ENCODE results near the gene NKX6-2.

NKX6-2 gene

DNA sequence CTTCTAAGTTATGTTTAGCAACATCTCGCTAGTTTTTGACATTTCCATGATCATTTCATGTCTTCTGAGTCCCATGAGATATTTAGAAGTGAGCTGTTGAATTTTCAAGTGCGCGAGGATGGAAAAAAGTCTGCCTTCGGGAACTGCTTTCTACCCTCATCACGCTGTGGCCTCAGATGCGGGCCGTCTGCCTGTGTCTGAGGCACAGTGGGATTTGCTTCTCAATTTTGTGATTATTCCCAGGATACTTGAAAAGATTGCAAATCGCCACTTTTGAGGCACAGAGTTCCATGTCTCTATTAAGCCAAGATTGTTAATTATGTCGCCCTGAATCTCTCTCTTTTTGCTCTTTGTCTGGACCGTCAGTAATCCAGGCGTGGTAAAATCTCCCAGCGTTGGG is 30.8 kb upstream of the NKX6-2 start:
- no peak overlapping the region for H3K4me2 ChIP-seq (ENCODE audit: insufficient read depth, low read length)
- no peaks in the 10 kb centered on the region for H3K9me3 ChIP-seq (ENCODE audit: insufficient read depth, low read length, severe bottlenecking)
- H3K4me3 ChIP-seq (ENCODE audit: low read depth in 1 of 2, low read length in 2 of 2), result no peak overlapping the region
- H3K79me2 ChIP-seq (ENCODE audit: insufficient read depth, low read length), result no peaks in the 10 kb centered on the region
- TF ChIP-seq, protein P1, sequence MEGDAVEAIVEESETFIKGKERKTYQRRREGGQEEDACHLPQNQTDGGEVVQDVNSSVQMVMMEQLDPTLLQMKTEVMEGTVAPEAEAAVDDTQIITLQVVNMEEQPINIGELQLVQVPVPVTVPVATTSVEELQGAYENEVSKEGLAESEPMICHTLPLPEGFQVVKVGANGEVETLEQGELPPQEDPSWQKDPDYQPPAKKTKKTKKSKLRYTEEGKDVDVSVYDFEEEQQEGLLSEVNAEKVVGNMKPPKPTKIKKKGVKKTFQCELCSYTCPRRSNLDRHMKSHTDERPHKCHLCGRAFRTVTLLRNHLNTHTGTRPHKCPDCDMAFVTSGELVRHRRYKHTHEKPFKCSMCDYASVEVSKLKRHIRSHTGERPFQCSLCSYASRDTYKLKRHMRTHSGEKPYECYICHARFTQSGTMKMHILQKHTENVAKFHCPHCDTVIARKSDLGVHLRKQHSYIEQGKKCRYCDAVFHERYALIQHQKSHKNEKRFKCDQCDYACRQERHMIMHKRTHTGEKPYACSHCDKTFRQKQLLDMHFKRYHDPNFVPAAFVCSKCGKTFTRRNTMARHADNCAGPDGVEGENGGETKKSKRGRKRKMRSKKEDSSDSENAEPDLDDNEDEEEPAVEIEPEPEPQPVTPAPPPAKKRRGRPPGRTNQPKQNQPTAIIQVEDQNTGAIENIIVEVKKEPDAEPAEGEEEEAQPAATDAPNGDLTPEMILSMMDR (IDR thresholded peaks at IDR 0.05; ENCODE audit: borderline replicate concordance, extremely low read depth, low read length, poor library complexity, severe bottlenecking), result no peak
- TF ChIP-seq EZH2 (IDR thresholded peaks at IDR 0.05; ENCODE audit: borderline replicate concordance, low read depth, low read length, severe bottlenecking), result no peak
- DNase-seq (no peak), ATAC-seq (ENCODE audit: insufficient read depth, low read depth) (no peak)
- H4K20me1 ChIP-seq (ENCODE audit: insufficient read depth, low read length), result no peaks in the 10 kb centered on the region
- no peak overlapping the region for H3K27ac ChIP-seq (ENCODE audit: low read length)
- no peaks in the 10 kb centered on the region for H3K27me3 ChIP-seq (ENCODE audit: insufficient read depth, low read length, poor library complexity)
- H3K4me1 ChIP-seq (ENCODE audit: insufficient read depth, low read length), result no peaks in the 10 kb centered on the region
- no peaks in the 10 kb centered on the region for H3K36me3 ChIP-seq (ENCODE audit: insufficient read depth, low read length)
- no peak overlapping the region for H3K9ac ChIP-seq (ENCODE audit: low read depth, low read length)
- H2AFZ ChIP-seq (ENCODE audit: low read depth, low read length), result no peak overlapping the region

DNA sequence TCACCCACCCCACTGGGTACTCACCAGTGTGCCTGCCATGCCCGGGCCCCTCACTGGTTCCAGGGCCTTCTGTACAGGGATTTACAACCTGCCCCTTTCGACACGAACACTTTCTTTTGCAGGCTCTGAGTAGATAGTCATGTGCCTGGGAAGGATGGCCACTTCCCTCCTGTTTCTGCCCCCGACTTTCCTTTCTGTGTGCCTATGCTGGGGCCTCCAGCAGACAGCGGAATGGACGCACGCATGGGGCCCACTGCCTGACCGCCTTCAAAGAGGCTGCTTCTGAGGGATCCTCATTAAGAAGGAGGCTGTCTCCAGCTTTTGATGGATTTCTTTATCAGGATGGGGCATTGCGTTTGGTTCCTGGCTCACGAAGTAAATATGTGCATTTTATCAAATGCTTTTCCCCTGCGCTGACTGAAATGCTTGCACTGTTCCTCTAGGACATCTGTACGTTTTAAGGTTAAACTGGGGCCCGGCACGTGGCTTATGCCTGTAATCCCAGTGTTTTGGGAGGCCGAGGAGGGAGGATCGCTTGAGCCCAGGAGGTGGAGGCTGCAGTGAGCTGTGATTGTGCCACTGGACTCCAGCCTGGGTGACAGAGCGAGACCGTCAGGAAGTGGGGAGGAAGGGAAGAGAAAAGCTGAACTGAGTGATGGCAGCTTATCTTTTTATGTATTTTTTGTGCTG is 29.4 kb upstream of the NKX6-2 start:
- no peak overlapping the region for H3K9ac ChIP-seq (ENCODE audit: low read depth, low read length)
- no peak overlapping the region for H2AFZ ChIP-seq (ENCODE audit: low read depth, low read length)
- no peaks in the 10 kb centered on the region for H3K36me3 ChIP-seq (ENCODE audit: insufficient read depth, low read length)
- no peak for TF ChIP-seq EZH2 (IDR thresholded peaks at IDR 0.05; ENCODE audit: borderline replicate concordance, low read depth, low read length, severe bottlenecking)
- TF ChIP-seq, protein P1 (IDR thresholded peaks at IDR 0.05; ENCODE audit: borderline replicate concordance, extremely low read depth, low read length, poor library complexity, severe bottlenecking), result no peak
- no peak overlapping the region for H3K4me2 ChIP-seq (ENCODE audit: insufficient read depth, low read length)
- no peaks in the 10 kb centered on the region for H3K9me3 ChIP-seq (ENCODE audit: insufficient read depth, low read length, severe bottlenecking)
- no peak overlapping the region for H3K27ac ChIP-seq (ENCODE audit: low read length)
- no peaks in the 10 kb centered on the region for H3K27me3 ChIP-seq (ENCODE audit: insufficient read depth, low read length, poor library complexity)
- ATAC-seq (ENCODE audit: insufficient read depth, low read depth), result no peak
- no peaks in the 10 kb centered on the region for H4K20me1 ChIP-seq (ENCODE audit: insufficient read depth, low read length)
- no peaks in the 10 kb centered on the region for H3K79me2 ChIP-seq (ENCODE audit: insufficient read depth, low read length)
- H3K4me1 ChIP-seq (ENCODE audit: insufficient read depth, low read length), result no peaks in the 10 kb centered on the region
- no peak overlapping the region for H3K4me3 ChIP-seq (ENCODE audit: low read depth in 1 of 2, low read length in 2 of 2)
- DNase-seq, result no peak

DNA sequence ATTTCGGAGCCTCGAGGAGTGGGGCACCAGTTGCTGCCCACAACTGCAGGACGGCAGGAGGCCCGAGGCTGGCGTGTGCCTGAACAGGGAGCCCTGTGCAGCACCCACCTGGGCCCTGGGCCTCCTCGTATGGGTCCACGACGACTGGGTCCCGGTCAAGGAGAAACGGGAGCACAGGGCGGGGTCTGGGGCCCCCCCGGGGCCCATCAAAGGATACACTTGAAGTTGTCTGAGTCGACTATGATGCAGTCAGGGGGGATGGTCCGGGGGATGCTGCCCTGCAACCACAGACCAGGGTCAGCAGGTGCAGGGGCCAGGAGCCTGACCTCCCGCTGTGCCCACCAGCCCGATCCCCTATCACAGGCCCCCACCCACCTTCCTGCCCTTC is 28.5 kb upstream of the NKX6-2 start:
- no peaks in the 10 kb centered on the region for H3K36me3 ChIP-seq (ENCODE audit: insufficient read depth, low read length)
- H3K4me2 ChIP-seq (ENCODE audit: insufficient read depth, low read length), result no peak overlapping the region

More for the DNA sequence above, 28.5 kb upstream of the NKX6-2 start:
- Histone ChIP-seq H3K27me3 (ENCODE audit: insufficient read depth, low read length, poor library complexity) (no peaks in the 10 kb centered on the region), H3K9ac (ENCODE audit: low read depth, low read length) (no peak overlapping the region), H2AFZ (ENCODE audit: low read depth, low read length) (no peak overlapping the region), H3K4me3 (ENCODE audit: low read depth in 1 of 2, low read length in 2 of 2) (no peak overlapping the region), H4K20me1 (ENCODE audit: insufficient read depth, low read length) (no peaks in the 10 kb centered on the region), H3K9me3 (ENCODE audit: insufficient read depth, low read length, severe bottlenecking) (no peaks in the 10 kb centered on the region), H3K27ac (ENCODE audit: low read length) (no peak overlapping the region), H3K79me2 (ENCODE audit: insufficient read depth, low read length) (no peaks in the 10 kb centered on the region), H3K4me1 (ENCODE audit: insufficient read depth, low read length) (no peaks in the 10 kb centered on the region)
- TF ChIP-seq, protein P1 (IDR thresholded peaks at IDR 0.05; ENCODE audit: borderline replicate concordance, extremely low read depth, low read length, poor library complexity, severe bottlenecking), result no peak
- TF ChIP-seq EZH2 (IDR thresholded peaks at IDR 0.05; ENCODE audit: borderline replicate concordance, low read depth, low read length, severe bottlenecking), result no peak
- no peak for ATAC-seq (ENCODE audit: insufficient read depth, low read depth)
- DNase-seq, result no peak
